GM23338 (cell line): Measurements from ENCODE around the gene SEL1L2. TPM values are rescaled to one million over a fixed set of nuclear protein-coding genes. Genes with fewer than 3 reads are reported as not detected.

ENCODE experiments used
- ATAC-seq: fragments of 200-7000 bp; cut with Tn5 transposase; 3 replicates; pipeline ENCODE4 v1.9.1; 2020
- DNase-seq: peaks from one replicate; pipeline ENCODE4 v3.0.0-alpha.2; 2015; ENCODE audit warnings: low spot score
- H2AFZ ChIP-seq: fragments of 200-600 bp; sonication (generic); 2 replicates; pipeline ENCODE4 v1.8.0; 2016; ENCODE audit warnings: antibody characterized with exemption, mild to moderate bottlenecking, moderate library complexity
- H3F3A ChIP-seq: fragments of 200-600 bp; sonication (generic); replicated peaks from 2 replicates; pipeline ENCODE4 v1.8.0; 2017; ENCODE audit warnings: antibody characterized with exemption, mixed run types, low read depth
- H3K27ac ChIP-seq: fragments of 200-600 bp; sonication (generic); 2 replicates; pipeline ENCODE4 v1.6.1; 2016; ENCODE audit warnings: low read depth
- H3K27me3 ChIP-seq: fragments of 200-600 bp; sonication (generic); 2 replicates; pipeline ENCODE4 v1.8.0; 2016; ENCODE audit warnings: mild to moderate bottlenecking, mixed run types, moderate library complexity; ENCODE audit not compliant: insufficient read depth
- H3K36me3 ChIP-seq: fragments of 200-600 bp; sonication (generic); 2 replicates; pipeline ENCODE4 v1.8.0; 2016; ENCODE audit warnings: mild to moderate bottlenecking; ENCODE audit not compliant: insufficient read depth
- H3K4me1 ChIP-seq: fragments of 200-600 bp; sonication (generic); 2 replicates; pipeline ENCODE4 v1.8.0; 2016; ENCODE audit warnings: mild to moderate bottlenecking, moderate library complexity; ENCODE audit not compliant: insufficient read depth
- H3K4me2 ChIP-seq: fragments of 200-600 bp; sonication (generic); 2 replicates; pipeline ENCODE4 v1.7.1; 2017; ENCODE audit warnings: mixed run types
- H3K4me3 ChIP-seq: fragments of 200-600 bp; sonication (generic); 2 replicates; pipeline ENCODE4 v1.6.1; 2016; ENCODE audit warnings: mixed run types
- H3K79me2 ChIP-seq: fragments of 200-600 bp; sonication (generic); replicated peaks from 2 replicates; pipeline ENCODE4 v1.8.0; 2017; ENCODE audit warnings: mild to moderate bottlenecking; ENCODE audit not compliant: insufficient read depth
- H3K9me2 ChIP-seq: fragments of 200-600 bp; sonication (generic); 2 replicates; pipeline ENCODE4 v1.8.0; 2017; ENCODE audit not compliant: insufficient read depth
- H4K20me1 ChIP-seq: fragments of 200-600 bp; sonication (generic); replicated peaks from 2 replicates; pipeline ENCODE4 v1.8.0; 2017; ENCODE audit warnings: mild to moderate bottlenecking; ENCODE audit not compliant: insufficient read depth
- H3K27ac Mint-ChIP-seq: 2 replicates; pipeline ENCODE4 v1.8.0; 2020; ENCODE audit warnings: inconsistent platforms, mild to moderate bottlenecking, moderate library complexity, mixed read lengths
- H3K27me3 Mint-ChIP-seq: 3 replicates; pipeline ENCODE4 v1.8.0; 2022; ENCODE audit warnings: low read depth, mild to moderate bottlenecking, moderate library complexity, mixed read lengths, inconsistent platforms; ENCODE audit not compliant: insufficient read depth, poor library complexity
- H3K36me3 Mint-ChIP-seq: 3 replicates; pipeline ENCODE4 v1.8.0; 2021; ENCODE audit warnings: low read depth, mild to moderate bottlenecking, inconsistent platforms, moderate library complexity, mixed read lengths
- H3K4me1 Mint-ChIP-seq: 3 replicates; pipeline ENCODE4 v1.8.0; 2020; ENCODE audit warnings: mild to moderate bottlenecking, inconsistent platforms, mixed read lengths
- H3K4me3 Mint-ChIP-seq: 3 replicates; pipeline ENCODE4 v1.8.0; 2021; ENCODE audit warnings: moderate library complexity, mild to moderate bottlenecking, inconsistent platforms, mixed read lengths
- H3K9me3 Mint-ChIP-seq: 3 replicates; pipeline ENCODE4 v1.8.0; 2020; ENCODE audit warnings: moderate library complexity, mild to moderate bottlenecking, inconsistent platforms, mixed read lengths
- CTCF ChIP-seq, 2 experiments: fragments of 200-600 bp in 1 of 2; sonication (generic) in 1 of 2; conservative IDR thresholded peaks; 2 replicates each; pipeline versions ENCODE4 v1.5.1 to v1.6.1; 2016 to 2017; ENCODE audit warnings: antibody characterized with exemption in 2 of 2, low read depth in 2 of 2, mild to moderate bottlenecking in 2 of 2, moderate library complexity in 1 of 2
- EZH2phosphoT487 ChIP-seq: fragments of 200-600 bp; sonication (generic); IDR thresholded peaks from one replicate; pipeline ENCODE4 v1.8.1; 2018; ENCODE audit warnings: antibody characterized with exemption; ENCODE audit not compliant: unreplicated experiment
- JUNB ChIP-seq: IDR thresholded peaks from one replicate; pipeline ENCODE4 v1.6.1; 2016; ENCODE audit warnings: antibody characterized with exemption; ENCODE audit not compliant: unreplicated experiment
- REST ChIP-seq: IDR thresholded peaks from one replicate; pipeline ENCODE4 v1.6.1; 2018; ENCODE audit warnings: antibody characterized with exemption; ENCODE audit not compliant: unreplicated experiment
- STAT1 ChIP-seq: IDR thresholded peaks from one replicate; pipeline ENCODE4 v1.6.1; 2016; ENCODE audit warnings: antibody characterized with exemption; ENCODE audit not compliant: unreplicated experiment
- ZNF114 ChIP-seq: fragments of 250-450 bp; sonication (Bioruptor Pico); IDR thresholded peaks from 2 replicates; pipeline ENCODE4 v1.5.0; 2020; ENCODE audit warnings: mild to moderate bottlenecking, moderate library complexity
- ZNF331 ChIP-seq: fragments of 250-450 bp; sonication (Bioruptor Pico); IDR thresholded peaks from 2 replicates; pipeline ENCODE4 v1.5.0; 2020; ENCODE audit warnings: low read depth, mild to moderate bottlenecking, moderate library complexity
- ZNF462 ChIP-seq: fragments of 250-450 bp; sonication (Bioruptor Pico); IDR thresholded peaks from 2 replicates; pipeline ENCODE4 v1.5.0; 2020; ENCODE audit warnings: mild to moderate bottlenecking, moderate library complexity
- polyA plus RNA-seq: library from polyadenylated mRNA; unstranded; fragments of >200 nt; fragmentation: Nextera tagmentation; extraction: Ambion mirVana; gene quantifications from 2 replicates; pipeline ENCODE4 v1.2.1, GENCODE V29; 2016
- total RNA-seq: library from RNA; depleted of rRNA; stranded (reverse); fragments of >200 nt; shearing (Covaris generic); gene quantifications from 2 replicates; pipeline ENCODE4 v1.2.3, GENCODE V29; 2014

The SEL1L2 gene
- total and polyA plus RNA-seq, 2 experiments from 2014 or later, result not detected

- TF ChIP-seq ZNF114 (CRISPR knock-in tag) (no peak), STAT1 (no peak)
Measured at GRCh38 chr20:13909067-13909466, 81.3 kb downstream of the SEL1L2 start (continued).

GRCh38 chr20:13904766-13905165 lies 85.6 kb downstream of the SEL1L2 start:
- Histone ChIP-seq H3K79me2 (no peaks in the 10 kb centered on the region), H3K27ac (no peak overlapping the region), H2AFZ (peak overlapping the region; percentile 29; the same call in 1 of the 2 replicates), H3K4me3 (no peak overlapping the region), H4K20me1 (no peaks in the 10 kb centered on the region), H3K4me1 (no peaks in the 10 kb centered on the region), H3K36me3 (no peaks in the 10 kb centered on the region), H3K9me2 (no peaks in the 10 kb centered on the region), H3K4me2 (no peak overlapping the region), H3F3A (no peaks in the 10 kb centered on the region), H3K27me3 (no peaks in the 10 kb centered on the region)
- H3K27me3 Mint-ChIP-seq, result no peaks in the 10 kb centered on the region
- H3K4me1 Mint-ChIP-seq, result no peaks in the 10 kb centered on the region
- H3K36me3 Mint-ChIP-seq, result no peaks in the 10 kb centered on the region
- no peak overlapping the region for H3K4me3 Mint-ChIP-seq
- no peaks in the 10 kb centered on the region for H3K9me3 Mint-ChIP-seq
- ATAC-seq, result no peak
- TF ChIP-seq JUNB, result no peak
- no peak for TF ChIP-seq ZNF114 (CRISPR knock-in tag)
- no peak for TF ChIP-seq CTCF (conservative IDR thresholded peaks at IDR 0.05; ENCODE audit: low read depth in 2 of 2)
- no peak for TF ChIP-seq EZH2phosphoT487
- TF ChIP-seq REST, result no peak
- H3K27ac Mint-ChIP-seq, result no peak overlapping the region
- DNase-seq, result no peak

- Histone ChIP-seq H4K20me1 (no peaks in the 10 kb centered on the region), H3K9me2 (no peaks in the 10 kb centered on the region), H3K36me3 (no peaks in the 10 kb centered on the region), H3K4me3 (no peak overlapping the region), H3K4me1 (no peaks in the 10 kb centered on the region), H2AFZ (peak overlapping the region; percentile 84; the same call in 1 of the 2 replicates), H3F3A (no peaks in the 10 kb centered on the region), H3K79me2 (no peaks in the 10 kb centered on the region), H3K27me3 (no peaks in the 10 kb centered on the region), H3K27ac (no peak overlapping the region), H3K4me2 (no peak overlapping the region)
- ATAC-seq (no peak), DNase-seq (peak; percentile 9)
- Mint-ChIP-seq H3K4me1 (no peaks in the 10 kb centered on the region), H3K27ac (no peak overlapping the region), H3K36me3 (no peaks in the 10 kb centered on the region), H3K4me3 (no peak overlapping the region), H3K27me3 (peaks cover 2% of the 10 kb centered on the region), H3K9me3 (no peaks in the 10 kb centered on the region)
- no peak for TF ChIP-seq EZH2phosphoT487
- no peak for TF ChIP-seq ZNF462
- TF ChIP-seq ZNF331 (CRISPR knock-in tag), result no peak
Measured at GRCh38 chr20:13900496-13900895, 89.9 kb downstream of the SEL1L2 start.
